ENCODE measurements around the gene GNA14.
A peak's percentile ranks its signal among the peaks of the same experiment; 100 is the strongest.
"Not testable (repeated sequence)": the region's sequence is repeated elsewhere in the genome, so short reads cannot be mapped to it uniquely, and the experiment has no call there.

GNA14 gene

DNA sequence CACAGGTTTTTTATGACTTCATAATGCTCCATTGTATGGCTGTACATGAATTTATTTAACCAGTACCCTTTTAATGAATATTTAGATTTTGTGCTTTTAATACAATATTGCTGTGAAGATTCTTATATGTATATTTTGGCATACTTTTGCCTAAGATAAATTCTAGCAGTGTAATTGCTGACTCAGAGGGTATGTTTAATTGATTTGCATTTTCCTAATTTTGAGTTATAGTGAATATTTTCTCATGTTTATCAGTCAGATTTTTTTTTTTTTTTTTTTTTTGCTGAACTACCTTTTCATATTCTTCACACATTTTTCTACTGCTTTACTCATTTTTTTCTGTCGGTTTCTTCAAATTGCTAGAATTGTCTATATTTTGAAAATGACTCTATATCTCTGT is 248.2 kb downstream of the GNA14 start:
- no peak for DNase-seq

DNA sequence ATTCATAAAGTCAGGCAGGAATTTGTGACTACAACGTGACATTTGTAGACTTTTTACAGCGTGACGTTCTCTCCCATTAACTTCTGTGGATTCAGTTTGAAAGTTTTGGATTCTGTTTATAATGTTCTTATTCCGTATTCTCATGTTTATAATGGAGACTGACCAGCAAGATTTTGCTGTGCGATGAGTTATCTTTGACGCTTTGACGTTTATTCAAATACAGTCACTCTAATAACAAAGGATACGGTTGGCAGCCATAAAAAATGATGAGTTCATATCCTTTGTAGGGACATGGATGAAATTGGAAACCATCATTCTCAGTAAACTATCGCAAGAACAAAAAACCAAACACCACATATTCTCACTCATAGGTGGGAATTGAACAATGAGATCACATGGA is 249.5 kb downstream of the GNA14 start:
- not testable (repeated sequence) for DNase-seq

DNA sequence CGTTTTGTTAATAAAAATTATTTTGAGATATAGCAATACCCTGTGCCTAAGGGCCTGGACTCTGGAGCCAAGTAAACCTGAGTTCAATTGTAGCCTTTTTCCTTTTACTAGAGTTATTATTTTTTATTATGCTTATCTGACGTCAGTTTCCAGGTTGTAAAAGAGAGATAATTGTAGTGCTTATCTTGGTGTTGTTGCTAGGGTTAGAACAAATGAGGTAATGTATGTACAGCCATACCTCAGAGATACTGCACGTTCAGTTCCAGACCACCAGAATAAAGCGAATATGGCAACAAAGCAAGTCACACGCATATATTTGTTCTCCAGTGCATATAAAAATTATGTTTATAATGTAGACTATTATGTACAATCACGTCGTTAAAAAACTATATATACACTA is 255.8 kb downstream of the GNA14 start:
- DNase-seq = no peak

DNA sequence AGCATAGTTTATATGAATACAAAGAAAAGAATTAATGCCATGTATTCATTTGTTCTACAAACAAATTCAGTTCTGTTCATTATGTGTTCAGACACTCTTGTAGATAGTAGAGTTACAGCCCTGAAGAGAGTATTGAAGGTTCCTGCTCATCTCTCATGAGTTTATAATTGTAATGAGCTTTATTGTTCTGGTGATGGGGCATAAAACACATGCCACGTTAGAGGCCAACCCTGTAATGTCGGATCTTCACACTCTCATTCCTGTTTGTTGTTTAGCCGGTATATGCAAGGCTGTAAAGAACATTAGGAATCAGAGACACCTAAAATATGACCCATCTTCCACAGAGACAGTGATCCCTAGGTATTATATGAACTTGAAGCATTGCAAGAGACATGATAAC is 256.3 kb downstream of the GNA14 start:
- no peak for DNase-seq

DNA sequence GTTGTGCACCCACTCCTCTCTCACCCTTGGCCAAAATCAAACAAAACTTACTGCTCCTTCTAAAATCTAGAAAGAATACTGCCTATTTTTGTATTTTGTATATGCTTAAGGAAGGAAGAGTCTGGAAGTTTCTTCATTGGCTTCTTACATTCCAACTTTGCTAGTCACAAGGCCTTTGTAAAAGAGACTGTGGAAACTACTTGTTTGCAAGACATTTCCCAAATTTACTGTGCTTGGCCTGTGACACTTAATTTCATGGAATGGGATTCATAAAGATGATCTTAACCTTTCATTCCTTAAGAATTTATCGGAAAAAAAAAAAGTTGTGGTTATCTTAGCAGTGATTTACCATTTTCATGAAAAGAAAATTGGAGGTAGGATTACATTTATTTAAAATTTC is 261.9 kb downstream of the GNA14 start:
- peak; percentile 77 for DNase-seq

DNA sequence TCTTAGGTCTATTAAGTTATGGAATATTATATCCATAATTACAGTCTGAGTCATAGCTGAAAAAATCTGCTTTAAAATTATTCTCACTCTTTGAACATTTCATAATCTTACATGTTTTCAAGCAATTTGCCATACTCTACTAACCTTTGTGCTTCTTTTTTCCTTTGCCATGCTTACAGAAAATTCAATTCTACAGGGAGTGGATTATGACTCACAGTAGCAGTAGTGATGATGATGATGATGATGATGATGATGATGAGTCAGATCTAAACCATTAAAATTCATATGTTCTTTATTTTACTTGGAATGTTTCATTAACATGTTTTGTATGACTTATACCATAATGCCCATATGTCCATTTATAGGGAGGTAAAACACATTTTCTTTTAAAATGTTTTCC is 263.7 kb downstream of the GNA14 start:
- DNase-seq = peak; percentile 76

DNA sequence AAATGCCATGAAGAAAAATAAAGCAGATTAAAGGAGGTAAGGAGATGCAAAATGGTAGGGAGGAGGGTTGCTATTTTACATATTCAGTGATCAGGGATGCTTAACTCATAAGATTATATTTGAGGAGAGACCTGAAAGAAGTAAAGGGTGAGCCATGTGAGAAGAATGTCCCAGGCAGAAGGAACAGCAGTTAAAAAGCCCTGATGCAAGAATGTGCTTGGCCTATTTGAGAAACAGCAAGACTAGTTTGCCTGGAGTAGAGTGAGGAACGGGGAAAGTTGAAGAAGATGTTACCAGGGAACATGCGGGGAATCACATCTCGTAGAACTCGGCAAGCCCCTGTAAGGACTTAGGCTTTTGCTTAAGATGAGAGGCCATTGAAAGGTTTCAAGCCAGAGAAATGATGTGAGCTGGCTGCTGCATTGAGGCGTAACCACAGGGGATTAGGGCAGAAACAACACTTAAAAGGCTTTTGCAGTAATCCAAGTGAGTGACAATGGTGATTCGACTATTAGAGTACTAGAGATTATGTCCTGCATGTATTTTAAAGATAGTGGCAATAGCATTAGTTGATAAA is 272.1 kb downstream of the GNA14 start:
- peak; percentile 31 for DNase-seq

DNA sequence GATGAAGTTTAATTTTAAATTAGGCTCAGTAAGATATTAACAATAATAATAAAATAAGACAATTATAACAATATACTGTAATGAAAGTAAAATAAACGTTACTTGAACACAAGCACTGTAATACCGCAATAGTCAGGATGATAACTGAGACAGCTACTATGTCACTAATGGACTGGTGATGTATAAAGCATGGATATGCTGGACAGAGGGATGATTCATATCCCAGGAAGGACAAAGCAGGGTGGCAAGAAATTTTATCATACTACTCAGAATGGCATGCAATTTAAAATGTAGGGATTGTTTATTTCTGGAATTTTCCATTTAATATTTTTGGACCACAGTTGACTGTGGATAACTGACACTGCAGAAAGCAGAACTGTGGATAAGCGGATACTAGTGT is 273.9 kb downstream of the GNA14 start:
- DNase-seq = peak; percentile 9
